Aorta (tissue), 5 donors: ENCODE measurements around the gene FAM25A. TPM values are rescaled to one million over a fixed set of nuclear protein-coding genes. Genes with fewer than 3 reads are reported as not detected.

Source experiments
- ATAC-seq: fragments of 200-7000 bp; cut with Tn5 transposase; one replicate; pipeline ENCODE4 v1.9.1; 2022; ENCODE audit warnings: moderate library complexity; ENCODE audit not compliant: low FRiP score
- DNase-seq, 2 donors: peaks; one replicate each; pipeline ENCODE4 v3.0.0-alpha.2; 2020
- H3K27ac ChIP-seq, 2 donors: one replicate each; pipeline ENCODE4 v1.5.1; 2013; ENCODE audit warnings: low read length in 2 of 2, mild to moderate bottlenecking in 2 of 2, moderate library complexity in 2 of 2, control low read depth in 1 of 2, inconsistent platforms in 1 of 2, low read depth in 1 of 2
- H3K27me3 ChIP-seq, 2 donors: one replicate each; pipeline ENCODE4 v1.6.1; 2013; ENCODE audit warnings: control low read depth in 1 of 2, low read length in 1 of 2, mild to moderate bottlenecking in 1 of 2, moderate library complexity in 1 of 2; ENCODE audit not compliant: insufficient read depth in 2 of 2, control insufficient read depth in 1 of 2
- H3K36me3 ChIP-seq, 2 donors: one replicate each; pipeline ENCODE4 v1.6.1; 2013; ENCODE audit warnings: control low read depth in 1 of 2, low read length in 1 of 2, mild to moderate bottlenecking in 1 of 2; ENCODE audit not compliant: insufficient read depth in 2 of 2, control insufficient read depth in 1 of 2
- H3K4me1 ChIP-seq, 2 donors: one replicate each; pipeline ENCODE4 v1.6.1; 2013; ENCODE audit warnings: low read length in 2 of 2, control low read depth in 1 of 2, mild to moderate bottlenecking in 1 of 2, moderate library complexity in 1 of 2; ENCODE audit not compliant: insufficient read depth in 2 of 2, control insufficient read depth in 1 of 2
- H3K4me3 ChIP-seq, 2 donors: one replicate each; pipeline ENCODE4 v1.5.1; 2013; ENCODE audit warnings: low read length in 2 of 2, control low read depth in 1 of 2, mild to moderate bottlenecking in 1 of 2
- H3K9me3 ChIP-seq: one replicate; pipeline ENCODE4 v1.6.1; 2013; ENCODE audit warnings: mild to moderate bottlenecking, low read length; ENCODE audit not compliant: control insufficient read depth
- WGBS, 2 donors: extraction: QIAGEN DNeasy Blood & Tissue Kit; methylation state at CpG; one replicate each; pipeline ENCODE4 v1.1.7; 2013; 5-methylcytosine and 5-hydroxymethylcytosine counted together
- intact Hi-C, 2 donors: fragments of 100-400 bp; cut with DNase I; formaldehyde crosslinking; loops; one replicate each; pipeline versions ENCODE4 v1.14.2 to v1.15.0; 2022
- polyA plus RNA-seq, 2 donors: library from polyadenylated mRNA; stranded (reverse); fragments of 200-250 nt; gene quantifications; one replicate each; pipeline ENCODE4 v1.2.3, GENCODE V29; 2013
- total RNA-seq, 2 donors: library from RNA; stranded (reverse); fragmentation: NEBNext Ultra II Directional; extraction: Animal tissue kit (Norgen Biotek cat#: 25700); gene quantifications; one replicate each; pipeline ENCODE4 v1.2.1, GENCODE V29; 2021
- donor health status: healthy with polysubstance abuse.
- donor health status: Bipolar disorder and iron deficiency.
- donor health status: DM: no; HTN: no; CAD: no.
- donor health status: DM: no; HTN: no; CAD: no.
- donor health status: DM: yes; HTN: yes; CAD: no.

Gene FAM25A
- total and polyA plus RNA-seq, 4 donors = not detected

DNA sequence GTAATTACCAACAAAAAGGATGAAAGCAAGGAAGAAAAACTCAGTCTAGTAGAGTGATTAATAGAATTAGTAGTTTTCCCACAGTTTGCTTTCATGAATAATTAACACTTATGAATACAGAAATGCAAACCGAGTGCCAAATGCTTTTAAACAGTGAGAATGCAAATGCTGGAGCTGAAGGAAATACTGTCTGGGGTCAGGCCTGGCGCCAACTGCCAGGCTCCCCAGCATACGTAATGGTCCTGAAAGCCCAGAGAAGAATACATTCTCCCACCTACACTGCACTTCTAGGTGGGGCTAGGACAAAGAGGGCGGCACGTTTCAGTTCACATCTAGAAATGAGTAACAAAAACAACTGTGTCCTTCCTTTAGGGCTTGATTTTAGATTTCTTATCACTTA is 44.6 kb downstream of the FAM25A start:
- Histone ChIP-seq H3K4me1 (no peaks in the 10 kb centered on the region), H3K27ac (no peak overlapping the region), H3K4me3 (no peak overlapping the region), H3K36me3 (peaks cover 10 to 13% of the 10 kb centered on the region in 2 donors), H3K9me3 (no peaks in the 10 kb centered on the region), H3K27me3 (no peaks in the 10 kb centered on the region)
- ATAC-seq (no peak), DNase-seq (no peak)
- WGBS, 2 donors = 80 to 83% methylated on average over 5 of the region's 5 CpGs
- intact Hi-C loops = no loop called here

GRCh38 chr10:87066178-87066577 is 46.1 kb downstream of the FAM25A start:
- intact Hi-C loops = no loop called here
- Histone ChIP-seq H3K4me3 (no peak overlapping the region), H3K4me1 (no peaks in the 10 kb centered on the region), H3K27ac (no peak overlapping the region), H3K36me3 (peaks cover 10 to 11% of the 10 kb centered on the region in 2 donors), H3K27me3 (no peaks in the 10 kb centered on the region), H3K9me3 (no peaks in the 10 kb centered on the region)
- ATAC-seq = no peak
- DNase-seq = no peak
- WGBS, 2 donors = 93 to 94% methylated on average over 2 of the region's 2 CpGs

GRCh38 chr10:87066865-87067264 is 46.8 kb downstream of the FAM25A start:
- ATAC-seq (no peak), DNase-seq (no peak)
- 99 to 100% methylated on average over 1 of the region's 1 CpG for WGBS, 2 donors
- no peaks in the 10 kb centered on the region for H3K4me1 ChIP-seq
- H3K9me3 ChIP-seq = no peaks in the 10 kb centered on the region
- H3K27ac ChIP-seq = no peak overlapping the region
- H3K36me3 ChIP-seq = peaks cover 10 to 11% of the 10 kb centered on the region in 2 donors
- intact Hi-C loops = no loop called here
- no peak overlapping the region for H3K4me3 ChIP-seq
- H3K27me3 ChIP-seq = no peaks in the 10 kb centered on the region

DNA sequence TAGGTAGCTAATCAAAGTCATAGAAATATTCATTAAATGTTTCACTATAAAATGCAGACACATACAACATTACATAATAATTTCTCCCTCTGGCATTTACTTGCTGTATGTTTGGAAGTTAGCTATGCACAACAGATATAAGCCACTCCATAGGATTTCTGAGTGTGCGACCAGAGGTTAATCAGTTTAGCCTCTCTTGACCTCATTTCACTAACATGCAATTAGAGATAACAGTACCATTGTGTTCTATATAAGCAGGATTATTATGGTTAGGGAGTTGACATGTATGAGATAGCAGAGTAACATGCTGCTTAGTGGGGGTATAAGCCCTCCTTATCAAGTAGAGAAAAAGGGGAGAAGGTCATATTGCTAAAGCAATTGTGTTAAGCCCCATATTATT is 48.2 kb downstream of the FAM25A start:
- H3K27me3 ChIP-seq = no peaks in the 10 kb centered on the region
- no peak for DNase-seq
- H3K4me1 ChIP-seq = no peaks in the 10 kb centered on the region
- peaks cover 10 to 11% of the 10 kb centered on the region in 2 donors for H3K36me3 ChIP-seq
- WGBS, 2 donors = 92 to 98% methylated on average over 1 of the region's 1 CpG
- no peak for ATAC-seq
- H3K9me3 ChIP-seq = no peaks in the 10 kb centered on the region
- intact Hi-C loops = no loop called here
- H3K27ac ChIP-seq = no peak overlapping the region
- no peak overlapping the region for H3K4me3 ChIP-seq

DNA sequence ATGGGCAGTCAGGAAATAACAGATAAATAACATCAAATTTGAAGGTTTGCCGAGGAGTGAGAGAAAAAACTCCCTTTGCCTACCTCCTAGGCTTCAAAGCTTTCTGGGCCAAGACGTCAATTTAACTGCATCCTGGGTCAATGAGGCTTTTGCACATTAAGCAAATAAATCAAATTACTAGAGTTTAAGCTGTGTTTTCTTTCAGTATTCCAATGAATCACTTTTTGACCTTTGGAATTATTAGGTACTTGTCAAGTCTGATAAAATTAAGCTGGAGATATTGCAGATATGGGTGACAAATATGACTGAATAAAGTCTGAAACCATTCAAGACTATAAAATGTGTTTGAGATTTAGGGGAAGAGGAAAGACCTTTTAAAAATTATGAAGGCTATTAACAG is 52.4 kb downstream of the FAM25A start:
- H3K9me3 ChIP-seq = no peaks in the 10 kb centered on the region
- ATAC-seq (no peak), DNase-seq (no peak)
- WGBS, 2 donors = 67 to 74% methylated on average over 2 of the region's 2 CpGs
- no peak overlapping the region for H3K27ac ChIP-seq
- no peak overlapping the region for H3K4me3 ChIP-seq
- H3K36me3 ChIP-seq = peaks cover 0 to 5% of the 10 kb centered on the region in 2 donors
- H3K4me1 ChIP-seq = no peaks in the 10 kb centered on the region
- intact Hi-C loops = no loop called here
- H3K27me3 ChIP-seq = no peaks in the 10 kb centered on the region

Other genes starting within 250 kb of the FAM25A start
- gene MMRN2, start 62.7 kb upstream of the FAM25A start, total RNA-seq = 10 to 100 TPM; 50.5 to 85.6 TPM
- 1 to 10 TPM in 1 of 2 donors, under 1 TPM in 1; 0.63 to 8.5 TPM for gene MMRN2, start 62.7 kb upstream of the FAM25A start, polyA plus RNA-seq
- gene SNCG, start 61.7 kb upstream of the FAM25A start, total RNA-seq = 100 to 1,000 TPM in 1 of 2 donors, 10 to 100 TPM in 1; 70.0 to 123 TPM
- 100 to 1,000 TPM in 1 of 2 donors, 10 to 100 TPM in 1; 74.0 to 209 TPM for gene SNCG, start 61.7 kb upstream of the FAM25A start, polyA plus RNA-seq
- 100 to 1,000 TPM; 520 to 688 TPM for gene ADIRF, start 51.8 kb upstream of the FAM25A start, total RNA-seq
- gene ADIRF, start 51.8 kb upstream of the FAM25A start, polyA plus RNA-seq = 1,000 to 10,000 TPM in 1 of 2 donors, 100 to 1,000 TPM in 1; 715 to 1,837 TPM
- 100 to 1,000 TPM; 107 to 118 TPM for gene GLUD1, start 74.5 kb downstream of the FAM25A start, total RNA-seq
- gene GLUD1, start 74.5 kb downstream of the FAM25A start, polyA plus RNA-seq = 10 to 100 TPM; 71.7 to 80.9 TPM
- gene SHLD2, start 74.9 kb downstream of the FAM25A start, total RNA-seq = 10 to 100 TPM; 18.7 to 24.2 TPM
- 10 to 100 TPM; 15.6 to 24.5 TPM for gene SHLD2, start 74.9 kb downstream of the FAM25A start, polyA plus RNA-seq
- 1 to 10 TPM in 1 of 2 donors, under 1 TPM in 1; 0.66 to 1.0 TPM for gene NUTM2A, start 205.2 kb downstream of the FAM25A start, total RNA-seq
- gene NUTM2A, start 205.2 kb downstream of the FAM25A start, polyA plus RNA-seq = under 1 TPM in 1 of 2 donors, not detected in 1; 0.59 TPM